Loucy (cell line): ENCODE measurements around the gene DGKI.

Source experiments
- H2AFZ ChIP-seq: fragments of 200-600 bp; sonication (generic); 2 replicates; pipeline ENCODE4 v1.6.0; 2016; ENCODE audit warnings: antibody characterized with exemption, mild to moderate bottlenecking, low read length, moderate library complexity
- H3F3A ChIP-seq: fragments of 200-600 bp; 2 replicates; pipeline ENCODE4 v1.6.0; 2016; ENCODE audit warnings: antibody characterized with exemption, low read depth, mild to moderate bottlenecking
- H3K27me3 ChIP-seq: fragments of 200-600 bp; sonication (generic); 2 replicates; pipeline ENCODE4 v1.6.1; 2014; ENCODE audit warnings: low read length, mild to moderate bottlenecking; ENCODE audit not compliant: insufficient read depth, poor library complexity, severe bottlenecking
- H3K36me3 ChIP-seq: fragments of 200-600 bp; sonication (generic); 2 replicates; pipeline ENCODE4 v1.6.1; 2016; ENCODE audit warnings: low read length; ENCODE audit not compliant: insufficient read depth
- H3K4me1 ChIP-seq: fragments of 200-600 bp; sonication (generic); 2 replicates; pipeline ENCODE4 v1.5.1; 2014; ENCODE audit warnings: low read length, mild to moderate bottlenecking; ENCODE audit not compliant: insufficient read depth, poor library complexity, severe bottlenecking
- H3K4me2 ChIP-seq: fragments of 200-600 bp; sonication (generic); 2 replicates; pipeline ENCODE4 v1.6.0; 2014; ENCODE audit warnings: antibody characterized with exemption, low read length, low read depth, mild to moderate bottlenecking; ENCODE audit not compliant: poor library complexity, severe bottlenecking
- H3K4me3 ChIP-seq: fragments of 200-600 bp; sonication (generic); 2 replicates; pipeline ENCODE4 v1.5.1; 2014; ENCODE audit warnings: low read length, mild to moderate bottlenecking, mixed read lengths; ENCODE audit not compliant: poor library complexity, severe bottlenecking
- H3K79me2 ChIP-seq: fragments of 200-600 bp; sonication (generic); 2 replicates; pipeline ENCODE4 v1.6.1; 2014; ENCODE audit warnings: low read length; ENCODE audit not compliant: insufficient read depth
- H3K9ac ChIP-seq: fragments of 200-600 bp; sonication (generic); 2 replicates; pipeline ENCODE4 v1.6.0; 2014; ENCODE audit warnings: mild to moderate bottlenecking, low read depth, low read length, moderate library complexity; ENCODE audit not compliant: poor library complexity, severe bottlenecking
- H3K9me2 ChIP-seq: fragments of 200-600 bp; sonication (generic); replicated peaks from 2 replicates; pipeline ENCODE4 v1.6.1; 2016; ENCODE audit warnings: low read depth, low read length, mixed read lengths
- H3K9me3 ChIP-seq: fragments of 200-600 bp; sonication (generic); 2 replicates; pipeline ENCODE4 v1.6.1; 2014; ENCODE audit warnings: mild to moderate bottlenecking, antibody characterized with exemption, low read length, low read depth; ENCODE audit not compliant: insufficient read depth
- H4K20me1 ChIP-seq: fragments of 200-600 bp; sonication (generic); 2 replicates; pipeline ENCODE4 v1.6.0; 2014; ENCODE audit warnings: antibody characterized with exemption, low read length, mild to moderate bottlenecking; ENCODE audit not compliant: insufficient read depth, poor library complexity, severe bottlenecking
- EZH2phosphoT487 ChIP-seq: fragments of 200-600 bp; IDR thresholded peaks from 2 replicates; pipeline ENCODE4 v1.6.1; 2018; ENCODE audit warnings: antibody characterized with exemption, mild to moderate bottlenecking, moderate library complexity, borderline replicate concordance
- TF ChIP-seq, protein P1 (sequence below): fragments of 200-600 bp; sonication (generic); conservative IDR thresholded peaks from 2 replicates; pipeline ENCODE4 v1.5.1; 2014; ENCODE audit warnings: mild to moderate bottlenecking, antibody characterized with exemption, low read length

Gene DGKI

DNA sequence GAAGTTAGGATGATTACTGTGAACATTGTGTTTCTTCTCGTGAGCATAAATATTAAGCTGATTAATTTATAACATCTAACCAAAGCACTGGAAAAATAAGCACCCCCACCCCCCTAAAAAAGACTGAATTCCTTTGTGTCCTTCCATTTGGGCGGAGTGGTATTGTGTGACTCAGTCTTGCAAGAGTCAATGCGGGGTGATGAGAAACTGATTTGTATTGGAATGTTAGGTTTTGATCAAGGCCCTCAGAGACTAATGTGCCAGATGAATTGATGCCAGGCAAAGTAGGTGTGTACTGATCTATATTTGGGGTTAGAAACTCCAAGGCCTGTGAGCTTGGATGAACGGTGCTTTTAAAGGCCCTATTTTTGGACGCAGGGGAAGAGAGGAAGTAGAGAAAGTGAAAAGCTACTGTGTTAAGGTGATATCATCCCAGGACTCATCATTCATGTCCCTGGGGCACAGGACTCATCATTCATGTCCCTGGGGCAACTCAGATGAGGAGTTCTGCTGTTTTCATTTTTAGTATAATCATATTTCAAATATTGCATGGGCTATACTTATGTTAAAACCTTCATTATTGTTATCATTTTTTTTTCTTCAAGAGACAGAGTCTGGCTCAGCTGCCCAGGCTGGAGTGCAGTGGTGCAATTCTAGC lies 442.0 kb downstream of the DGKI start:
- Histone ChIP-seq H3K9me2 (no peaks in the 10 kb centered on the region), H3K36me3 (no peaks in the 10 kb centered on the region), H3K9ac (no peak overlapping the region), H4K20me1 (no peaks in the 10 kb centered on the region), H3K4me1 (no peaks in the 10 kb centered on the region), H3F3A (no peaks in the 10 kb centered on the region), H3K9me3 (no peaks in the 10 kb centered on the region), H3K79me2 (no peaks in the 10 kb centered on the region), H3K27me3 (no peaks in the 10 kb centered on the region), H3K4me3 (no peak overlapping the region), H3K4me2 (no peak overlapping the region), H2AFZ (no peak overlapping the region)
- no peak for TF ChIP-seq EZH2phosphoT487
- TF ChIP-seq, protein P1, sequence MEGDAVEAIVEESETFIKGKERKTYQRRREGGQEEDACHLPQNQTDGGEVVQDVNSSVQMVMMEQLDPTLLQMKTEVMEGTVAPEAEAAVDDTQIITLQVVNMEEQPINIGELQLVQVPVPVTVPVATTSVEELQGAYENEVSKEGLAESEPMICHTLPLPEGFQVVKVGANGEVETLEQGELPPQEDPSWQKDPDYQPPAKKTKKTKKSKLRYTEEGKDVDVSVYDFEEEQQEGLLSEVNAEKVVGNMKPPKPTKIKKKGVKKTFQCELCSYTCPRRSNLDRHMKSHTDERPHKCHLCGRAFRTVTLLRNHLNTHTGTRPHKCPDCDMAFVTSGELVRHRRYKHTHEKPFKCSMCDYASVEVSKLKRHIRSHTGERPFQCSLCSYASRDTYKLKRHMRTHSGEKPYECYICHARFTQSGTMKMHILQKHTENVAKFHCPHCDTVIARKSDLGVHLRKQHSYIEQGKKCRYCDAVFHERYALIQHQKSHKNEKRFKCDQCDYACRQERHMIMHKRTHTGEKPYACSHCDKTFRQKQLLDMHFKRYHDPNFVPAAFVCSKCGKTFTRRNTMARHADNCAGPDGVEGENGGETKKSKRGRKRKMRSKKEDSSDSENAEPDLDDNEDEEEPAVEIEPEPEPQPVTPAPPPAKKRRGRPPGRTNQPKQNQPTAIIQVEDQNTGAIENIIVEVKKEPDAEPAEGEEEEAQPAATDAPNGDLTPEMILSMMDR: no peak

GRCh38 chr7:137403353-137403695 lies 443.4 kb downstream of the DGKI start:
- Histone ChIP-seq H3K4me1 (no peaks in the 10 kb centered on the region), H3K9me3 (no peaks in the 10 kb centered on the region), H3K27me3 (no peaks in the 10 kb centered on the region), H3K4me3 (no peak overlapping the region), H2AFZ (no peak overlapping the region), H4K20me1 (no peaks in the 10 kb centered on the region), H3K9ac (no peak overlapping the region), H3K79me2 (no peaks in the 10 kb centered on the region), H3K4me2 (no peak overlapping the region), H3K36me3 (no peaks in the 10 kb centered on the region), H3K9me2 (no peaks in the 10 kb centered on the region), H3F3A (no peaks in the 10 kb centered on the region)
- TF ChIP-seq, protein P1: no peak
- no peak for TF ChIP-seq EZH2phosphoT487

GRCh38 chr7:137402536-137403352 lies 444.0 kb downstream of the DGKI start:
- no peaks in the 10 kb centered on the region for H3K27me3 ChIP-seq
- H4K20me1 ChIP-seq: no peaks in the 10 kb centered on the region
- H3K79me2 ChIP-seq: no peaks in the 10 kb centered on the region
- H3K4me1 ChIP-seq: no peaks in the 10 kb centered on the region
- no peak overlapping the region for H3K4me3 ChIP-seq
- H3F3A ChIP-seq: no peaks in the 10 kb centered on the region
- no peak for TF ChIP-seq EZH2phosphoT487
- TF ChIP-seq, protein P1: no peak
- H3K9me3 ChIP-seq: no peaks in the 10 kb centered on the region
- no peak overlapping the region for H2AFZ ChIP-seq
- H3K36me3 ChIP-seq: no peaks in the 10 kb centered on the region
- H3K9ac ChIP-seq: no peak overlapping the region
- no peak overlapping the region for H3K4me2 ChIP-seq
- H3K9me2 ChIP-seq: no peaks in the 10 kb centered on the region
